Esophagus (tissue), 2 donors: Measurements from ENCODE around the gene NUDT8. TPM values are rescaled to one million over a fixed set of nuclear protein-coding genes. Genes with fewer than 3 reads are reported as not detected.

Experiments
- H3K27ac ChIP-seq, 2 donors: one replicate each; pipeline ENCODE4 v1.5.1; 2013; ENCODE audit warnings: low read depth in 2 of 2, mild to moderate bottlenecking in 2 of 2, inconsistent platforms in 1 of 2, low read length in 1 of 2, moderate library complexity in 1 of 2
- H3K27me3 ChIP-seq, 2 donors: one replicate each; pipeline ENCODE4 v1.6.1; 2013; ENCODE audit warnings: low read length in 2 of 2, control low read depth in 1 of 2, mild to moderate bottlenecking in 1 of 2; ENCODE audit not compliant: insufficient read depth in 2 of 2, control insufficient read depth in 1 of 2
- H3K36me3 ChIP-seq, 2 donors: one replicate each; pipeline ENCODE4 v1.6.1; 2013; ENCODE audit warnings: low read length in 1 of 2; ENCODE audit not compliant: control insufficient read depth in 2 of 2, insufficient read depth in 2 of 2
- H3K4me1 ChIP-seq, 2 donors: one replicate each; pipeline ENCODE4 v1.6.1; 2013; ENCODE audit warnings: low read length in 1 of 2; ENCODE audit not compliant: control insufficient read depth in 2 of 2, insufficient read depth in 2 of 2
- H3K4me3 ChIP-seq, 2 donors: one replicate each; pipeline ENCODE4 v1.5.1; 2013; ENCODE audit warnings: low read length in 2 of 2, mild to moderate bottlenecking in 2 of 2, low read depth in 1 of 2, moderate library complexity in 1 of 2
- H3K9me3 ChIP-seq, 2 donors: one replicate each; pipeline ENCODE4 v1.6.1; 2013; ENCODE audit warnings: mild to moderate bottlenecking in 2 of 2, low read depth in 1 of 2, low read length in 1 of 2, moderate library complexity in 1 of 2; ENCODE audit not compliant: control insufficient read depth in 2 of 2, insufficient read depth in 1 of 2
- WGBS, 2 donors: extraction: QIAGEN DNeasy Blood & Tissue Kit; methylation state at CpG; one replicate each; pipeline ENCODE4 v1.1.7; 2013; 5-methylcytosine and 5-hydroxymethylcytosine counted together
- polyA plus RNA-seq, 2 donors: library from polyadenylated mRNA; stranded (reverse); fragments of 200-250 nt; gene quantifications; one replicate each; pipeline ENCODE4 v1.2.3, GENCODE V29; 2013
- donor health status: healthy with polysubstance abuse.
- donor health status: Bipolar disorder and iron deficiency.

The NUDT8 gene
- 10 to 100 TPM; 43.1 to 59.3 TPM for polyA plus RNA-seq

- Histone ChIP-seq H3K27ac (peak within 1 kb of the TSS; percentile 97 to 98), H3K4me3 (peak within 1 kb of the TSS; percentile 67 to 75), H3K9me3 (no peaks in the 10 kb centered on the region), H3K36me3 (no peaks in the 10 kb centered on the region), H3K27me3 (no peaks in the 10 kb centered on the region), H3K4me1 (peaks cover 9 to 33% of the 10 kb centered on the region in 2 donors)
- WGBS, 2 donors = 1% methylated on average over 74 to 102 of the region's 102 CpGs
Measured at GRCh38 chr11:67629386-67630227, at the start of gene NUDT8. Gene NUDT8 (minus strand): TSS chr11:67629937. CDS start chr11:67629911, 26 bp downstream.

DNA sequence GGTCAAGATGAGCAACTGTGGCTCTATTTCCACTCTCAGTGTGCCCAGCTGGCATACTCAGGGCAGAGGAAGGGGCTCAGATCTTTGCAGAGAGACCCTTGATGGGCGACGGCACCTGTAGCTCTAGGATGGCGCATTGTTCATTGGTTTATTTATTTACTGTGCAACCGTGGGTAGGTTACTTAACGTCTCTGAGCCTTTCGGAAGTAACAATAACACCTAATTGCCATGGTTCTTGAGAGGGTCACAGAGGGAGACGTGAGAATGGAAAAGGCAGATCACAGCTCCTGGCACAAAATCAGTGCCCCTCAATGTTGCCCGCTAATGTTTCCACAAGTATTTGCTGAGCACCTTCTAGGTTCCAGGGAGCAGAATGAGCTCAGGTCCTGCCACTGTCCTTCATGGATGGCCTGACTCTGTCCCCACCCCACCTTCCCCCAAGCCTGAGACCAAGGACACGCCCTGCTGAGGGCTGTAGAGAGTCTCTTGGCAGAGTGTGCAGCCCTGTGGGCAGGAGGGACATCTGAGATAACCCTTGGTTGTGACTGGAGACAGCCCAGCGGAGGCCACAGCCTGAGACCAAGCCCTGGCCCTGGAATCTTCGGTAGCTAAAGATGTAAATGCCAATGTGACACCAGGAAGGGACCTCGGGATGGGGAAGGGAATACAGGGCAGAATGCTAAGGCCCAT lies 45.5 kb upstream of the NUDT8 start:
- H3K4me1 ChIP-seq = peaks cover 0 to 19% of the 10 kb centered on the region in 2 donors

GRCh38 chr11:67674442-67674871 lies 44.7 kb upstream of the NUDT8 start, which contains the start of gene ALDH3B2:
Gene ALDH3B2 (minus strand): TSS chr11:67674623. CDS start chr11:67666935, 7,688 bp downstream.
- H3K27me3 ChIP-seq = no peaks in the 10 kb centered on the region
- peak within 1 kb of the TSS; percentile 60 to 67 for H3K4me3 ChIP-seq
- peaks cover 0 to 5% of the 10 kb centered on the region in 2 donors for H3K36me3 ChIP-seq
- H3K4me1 ChIP-seq = peaks cover 0 to 19% of the 10 kb centered on the region in 2 donors
- H3K27ac ChIP-seq = peak within 1 kb of the TSS; percentile 77 to 92
- H3K9me3 ChIP-seq = no peaks in the 10 kb centered on the region
- 51 to 62% methylated on average over 8 of the region's 8 CpGs for WGBS, 2 donors

More for the DNA sequence above, 45.5 kb upstream of the NUDT8 start:
- WGBS, 2 donors = 77% methylated on average over 12 of the region's 12 CpGs
- Histone ChIP-seq H3K4me3 (no peak overlapping the region), H3K9me3 (no peaks in the 10 kb centered on the region), H3K27me3 (no peaks in the 10 kb centered on the region), H3K27ac (peak overlapping the region; percentile 58 to 92), H3K36me3 (peaks cover 0 to 5% of the 10 kb centered on the region in 2 donors)

- Histone ChIP-seq H3K9me3 (no peaks in the 10 kb centered on the region), H3K27me3 (no peaks in the 10 kb centered on the region), H3K36me3 (peaks cover 0 to 10% of the 10 kb centered on the region in 2 donors), H3K4me1 (peaks cover 0 to 19% of the 10 kb centered on the region in 2 donors), H3K4me3 (peak overlapping the region; percentile 60 to 67), H3K27ac (peak overlapping the region; percentile 77 to 89)
- 51 to 63% methylated on average over 8 of the region's 8 CpGs for WGBS, 2 donors
Measured at GRCh38 chr11:67673902-67674301, 44.2 kb upstream of the NUDT8 start.

GRCh38 chr11:67673358-67673757 lies 43.6 kb upstream of the NUDT8 start:
- H3K36me3 ChIP-seq = peaks cover 0 to 10% of the 10 kb centered on the region in 2 donors
- H3K27ac ChIP-seq = peak overlapping the region in 1 of 2 donors; percentile 53
- H3K27me3 ChIP-seq = no peaks in the 10 kb centered on the region
- H3K4me3 ChIP-seq = peak overlapping the region; percentile 60 to 67
- 78% methylated on average over 7 of the region's 7 CpGs for WGBS, 2 donors
- no peaks in the 10 kb centered on the region for H3K9me3 ChIP-seq
- peaks cover 0 to 19% of the 10 kb centered on the region in 2 donors for H3K4me1 ChIP-seq

DNA sequence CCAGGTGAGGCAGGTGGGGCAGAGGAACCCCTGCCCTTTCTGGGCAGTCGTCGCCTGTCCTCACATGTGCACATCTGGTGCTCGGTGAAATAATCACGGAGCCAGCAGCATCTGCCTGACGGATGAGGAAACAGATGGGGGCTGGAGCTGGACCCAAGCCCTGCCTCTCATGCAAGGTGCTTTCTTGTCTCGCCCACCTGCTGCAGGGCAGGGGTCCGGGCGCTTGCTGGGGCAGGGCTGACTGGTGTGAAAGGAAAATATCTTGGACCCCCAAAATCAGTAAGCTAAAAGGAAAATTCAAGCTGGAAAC lies 41.4 kb upstream of the NUDT8 start:
- Histone ChIP-seq H3K4me1 (peaks cover 0 to 23% of the 10 kb centered on the region in 2 donors), H3K9me3 (no peaks in the 10 kb centered on the region), H3K4me3 (no peak overlapping the region), H3K27ac (no peak overlapping the region), H3K27me3 (no peaks in the 10 kb centered on the region), H3K36me3 (peaks cover 0 to 10% of the 10 kb centered on the region in 2 donors)
- 62 to 65% methylated on average over 8 of the region's 8 CpGs for WGBS, 2 donors

- H3K27me3 ChIP-seq = no peaks in the 10 kb centered on the region
- H3K9me3 ChIP-seq = no peaks in the 10 kb centered on the region
- peaks cover 0 to 23% of the 10 kb centered on the region in 2 donors for H3K4me1 ChIP-seq
- H3K4me3 ChIP-seq = no peak overlapping the region
- WGBS, 2 donors = 60 to 69% methylated on average over 22 to 23 of the region's 23 CpGs
- no peak overlapping the region for H3K27ac ChIP-seq
- peaks cover 0 to 10% of the 10 kb centered on the region in 2 donors for H3K36me3 ChIP-seq
Measured at GRCh38 chr11:67670316-67671210, 40.8 kb upstream of the NUDT8 start.

DNA sequence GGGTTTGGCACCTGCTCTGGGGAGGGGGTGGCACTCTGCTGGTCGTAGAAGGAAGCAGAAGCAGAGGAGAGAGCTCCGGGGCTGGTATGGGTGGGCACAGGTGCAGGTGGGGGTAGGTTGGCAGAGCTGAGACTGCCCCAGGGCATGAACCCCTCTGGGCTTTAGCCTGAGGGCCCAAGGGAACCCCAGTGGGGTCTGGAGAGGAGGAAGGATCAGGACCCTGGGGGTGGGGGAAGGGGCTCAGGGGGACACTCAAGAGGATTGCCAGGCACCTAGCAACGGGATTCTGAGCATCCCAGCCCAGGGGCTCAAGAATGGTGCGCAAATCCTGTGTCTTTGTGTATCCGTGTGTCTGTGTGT lies 38.4 kb upstream of the NUDT8 start:
- Histone ChIP-seq H3K9me3 (no peaks in the 10 kb centered on the region), H3K36me3 (peaks cover 0 to 26% of the 10 kb centered on the region in 2 donors), H3K27me3 (no peaks in the 10 kb centered on the region), H3K4me3 (no peak overlapping the region), H3K27ac (no peak overlapping the region), H3K4me1 (peaks cover 0 to 12% of the 10 kb centered on the region in 2 donors)
- 52 to 54% methylated on average over 5 of the region's 5 CpGs for WGBS, 2 donors
